Activated T-helper 1 cell treated with anti-CD3 and anti-CD28 coated beads, Interleukin-12 subunit alpha, Interleukin-12 subunit beta, Interleukin-2, Interleukin-4 antibody, amounts not matched to agents 30 ng/mL and 10 ng/mL and 1 ng/mL, durations not matched to agents 14 hours and 24 hours and 36 hours (primary cell): ENCODE data around the gene SMURF1. TPM values are rescaled to one million over a fixed set of nuclear protein-coding genes. Genes with fewer than 3 reads are reported as not detected.
A peak's percentile ranks its signal among the peaks of the same experiment; 100 is the strongest.

Experiments used
- DNase-seq: peaks from one replicate; pipeline ENCODE4 v3.0.0; 2021; ENCODE audit warnings: low spot score
- H3K27ac Mint-ChIP-seq: one replicate; pipeline ENCODE4 v1.8.0; 2021; ENCODE audit warnings: mild to moderate bottlenecking, mixed read lengths
- H3K27me3 Mint-ChIP-seq: one replicate; pipeline ENCODE4 v1.8.0; 2022; ENCODE audit warnings: mild to moderate bottlenecking, moderate library complexity, mixed read lengths; ENCODE audit not compliant: insufficient read depth
- H3K36me3 Mint-ChIP-seq: one replicate; pipeline ENCODE4 v1.8.0; 2021; ENCODE audit warnings: low read depth, mixed read lengths
- H3K4me1 Mint-ChIP-seq: one replicate; pipeline ENCODE4 v1.8.0; 2021; ENCODE audit warnings: low read depth, mixed read lengths
- H3K4me3 Mint-ChIP-seq: one replicate; pipeline ENCODE4 v1.8.0; 2021; ENCODE audit warnings: mild to moderate bottlenecking, moderate library complexity, mixed read lengths
- H3K9me3 Mint-ChIP-seq: one replicate; pipeline ENCODE4 v1.8.0; 2021; ENCODE audit warnings: mixed read lengths
- intact Hi-C: fragments of 100-400 bp; cut with micrococcal nuclease; formaldehyde crosslinking; loops from one replicate; pipeline ENCODE4 v1.15.1; 2024
- total RNA-seq: library from RNA; stranded (reverse); gene quantifications from 2 replicates; pipeline ENCODE4 v1.2.3, GENCODE V29; 2022

Gene SMURF1
- total RNA-seq, 1 donor from 2014 or later, result 15.9 TPM

DNA sequence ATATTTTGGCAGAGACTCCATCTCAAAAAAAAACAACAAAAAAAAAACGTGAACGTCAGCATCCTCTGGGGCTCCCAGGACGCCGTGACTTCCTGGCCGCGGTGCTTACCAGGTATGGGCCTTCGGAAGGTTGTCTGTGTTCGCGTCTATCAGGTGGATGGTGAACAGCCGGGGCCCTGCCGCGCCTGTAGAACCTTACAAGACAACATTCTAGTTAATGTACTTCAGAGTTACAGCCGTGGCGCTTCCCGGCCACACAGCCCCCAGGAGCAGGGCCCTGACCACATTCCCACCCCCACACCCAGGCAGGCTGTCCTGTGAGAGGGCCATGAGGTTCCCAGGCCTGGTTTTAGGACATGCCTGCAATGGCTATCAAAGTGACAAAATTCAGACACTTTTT is 111.0 kb downstream of the SMURF1 start:
- Mint-ChIP-seq H3K9me3 (no peaks in the 10 kb centered on the region), H3K4me1 (no peaks in the 10 kb centered on the region), H3K36me3 (peaks cover 46% of the 10 kb centered on the region), H3K4me3 (no peak overlapping the region), H3K27ac (no peak overlapping the region), H3K27me3 (no peaks in the 10 kb centered on the region)
- intact Hi-C loops, result no loop called here
- no peak for DNase-seq

DNA sequence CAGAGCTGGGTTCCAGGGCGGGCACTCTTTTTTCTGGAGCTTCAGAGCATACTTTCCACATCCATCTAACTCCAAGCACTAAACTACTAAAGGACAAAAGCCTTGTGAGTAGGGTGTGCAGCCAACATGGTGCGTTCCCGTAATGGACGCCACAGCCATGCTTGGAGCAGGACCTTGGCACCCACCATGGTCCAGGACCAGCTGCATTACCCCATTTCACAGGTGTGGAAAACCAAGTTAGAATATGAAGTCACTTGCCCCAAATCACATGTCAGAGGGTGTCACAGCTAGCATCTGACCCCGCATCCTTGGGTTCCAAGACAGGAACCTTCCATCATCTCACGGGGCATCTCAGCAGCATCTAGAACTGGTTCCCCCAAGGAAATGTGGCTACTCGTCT is 112.4 kb downstream of the SMURF1 start:
- peaks cover 4% of the 10 kb centered on the region for H3K4me1 Mint-ChIP-seq
- DNase-seq, result no peak
- no peaks in the 10 kb centered on the region for H3K27me3 Mint-ChIP-seq
- no peak overlapping the region for H3K4me3 Mint-ChIP-seq
- H3K27ac Mint-ChIP-seq, result no peak overlapping the region
- intact Hi-C loops, result no loop called here
- H3K9me3 Mint-ChIP-seq, result no peaks in the 10 kb centered on the region
- peaks cover 46% of the 10 kb centered on the region for H3K36me3 Mint-ChIP-seq

DNA sequence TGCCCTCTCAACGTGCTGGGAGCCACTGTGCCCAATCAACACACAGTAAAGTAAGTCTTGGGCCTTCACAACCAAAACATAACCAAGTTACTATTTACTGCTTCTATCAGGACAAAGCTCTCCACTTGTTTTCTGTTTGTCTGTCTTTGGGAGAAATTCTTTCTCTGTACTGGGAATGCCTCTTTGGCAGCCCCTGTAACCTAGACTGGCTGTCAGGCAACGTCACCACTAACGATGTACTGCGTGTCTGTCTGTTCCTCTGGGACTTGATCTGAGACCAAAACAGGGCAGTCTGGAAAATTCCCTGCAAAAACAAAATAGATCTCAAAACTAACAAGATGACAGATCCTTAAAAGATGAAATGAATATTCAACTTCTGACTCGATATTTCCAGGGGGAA is 113.0 kb downstream of the SMURF1 start:
- intact Hi-C loops, result no loop called here
- peaks cover 4% of the 10 kb centered on the region for H3K4me1 Mint-ChIP-seq
- peaks cover 43% of the 10 kb centered on the region for H3K36me3 Mint-ChIP-seq
- DNase-seq, result no peak
- H3K4me3 Mint-ChIP-seq, result no peak overlapping the region
- no peaks in the 10 kb centered on the region for H3K27me3 Mint-ChIP-seq
- H3K27ac Mint-ChIP-seq, result no peak overlapping the region
- H3K9me3 Mint-ChIP-seq, result no peaks in the 10 kb centered on the region

DNA sequence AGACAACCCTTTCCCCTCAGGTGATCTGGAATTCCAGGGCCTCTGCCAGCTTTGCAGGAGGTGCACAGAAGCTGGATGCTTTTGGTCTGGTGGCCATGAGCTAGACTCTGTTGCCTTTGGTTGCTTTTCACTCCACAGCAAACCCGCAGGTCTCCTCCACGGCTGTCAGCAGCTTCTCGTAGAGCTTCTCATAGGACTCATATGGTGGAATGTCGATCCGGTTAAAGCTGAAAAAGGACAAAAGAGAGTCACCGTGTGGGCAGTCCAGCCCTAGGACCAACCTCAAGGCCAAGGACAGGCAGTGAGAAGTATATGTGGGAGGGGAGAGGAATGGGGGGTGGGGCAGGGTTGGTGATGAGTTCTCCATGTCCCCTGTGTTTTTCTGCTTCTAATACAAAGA is 113.5 kb downstream of the SMURF1 start:
- Mint-ChIP-seq H3K27me3 (no peaks in the 10 kb centered on the region), H3K4me1 (peaks cover 4% of the 10 kb centered on the region), H3K36me3 (peaks cover 41% of the 10 kb centered on the region), H3K9me3 (no peaks in the 10 kb centered on the region), H3K27ac (no peak overlapping the region), H3K4me3 (no peak overlapping the region)
- intact Hi-C loops, result no loop called here
- no peak for DNase-seq

DNA sequence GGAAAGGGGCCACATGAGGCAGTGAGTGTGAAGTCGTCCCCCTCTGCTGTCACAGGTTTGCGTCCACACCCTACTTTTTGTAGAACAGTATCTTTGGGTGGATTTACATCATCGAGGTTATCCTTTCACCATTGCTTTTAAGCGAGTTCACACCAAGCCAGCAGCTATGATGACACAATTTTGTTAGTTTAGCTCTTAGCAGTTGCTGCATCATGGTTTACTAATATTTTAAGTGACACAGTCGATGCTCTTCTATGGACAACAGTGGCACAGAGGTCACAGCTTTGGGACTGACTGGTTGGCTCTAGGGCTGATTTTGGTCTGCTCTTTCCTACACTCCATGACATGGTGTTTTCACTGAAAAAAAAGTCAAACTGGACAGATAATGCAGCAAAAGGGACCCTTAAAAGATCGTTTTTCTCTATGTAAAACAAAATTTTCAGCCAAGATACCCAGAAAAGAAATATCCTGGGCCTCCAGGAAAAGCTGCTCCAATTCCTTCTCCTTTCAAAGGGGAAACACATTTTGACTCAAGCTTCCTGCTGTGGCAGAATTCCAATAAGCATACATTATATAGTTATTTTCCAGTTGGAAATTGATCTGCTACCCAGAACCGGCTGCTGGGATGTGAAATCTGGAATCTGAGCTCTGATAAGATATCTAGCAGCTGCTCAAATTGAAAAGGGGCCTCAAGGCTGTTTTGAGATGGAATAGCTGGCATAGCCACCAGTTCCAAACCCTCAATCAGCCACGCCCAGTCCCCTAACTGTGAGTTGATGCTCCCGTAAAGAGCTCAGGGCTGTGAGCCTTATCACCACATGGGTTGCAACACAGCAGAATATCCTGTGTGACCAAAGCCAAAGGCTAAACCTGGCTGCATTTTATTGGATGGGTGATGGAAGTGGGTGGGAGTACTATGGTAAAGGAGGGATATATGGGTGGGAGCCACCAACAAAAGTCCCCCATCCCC is 114.2 kb downstream of the SMURF1 start:
- Mint-ChIP-seq H3K4me3 (no peak overlapping the region), H3K4me1 (peaks cover 4% of the 10 kb centered on the region), H3K9me3 (no peaks in the 10 kb centered on the region), H3K36me3 (peaks cover 38% of the 10 kb centered on the region), H3K27ac (no peak overlapping the region), H3K27me3 (no peaks in the 10 kb centered on the region)
- DNase-seq, result no peak
- intact Hi-C loops, result no loop called here

DNA sequence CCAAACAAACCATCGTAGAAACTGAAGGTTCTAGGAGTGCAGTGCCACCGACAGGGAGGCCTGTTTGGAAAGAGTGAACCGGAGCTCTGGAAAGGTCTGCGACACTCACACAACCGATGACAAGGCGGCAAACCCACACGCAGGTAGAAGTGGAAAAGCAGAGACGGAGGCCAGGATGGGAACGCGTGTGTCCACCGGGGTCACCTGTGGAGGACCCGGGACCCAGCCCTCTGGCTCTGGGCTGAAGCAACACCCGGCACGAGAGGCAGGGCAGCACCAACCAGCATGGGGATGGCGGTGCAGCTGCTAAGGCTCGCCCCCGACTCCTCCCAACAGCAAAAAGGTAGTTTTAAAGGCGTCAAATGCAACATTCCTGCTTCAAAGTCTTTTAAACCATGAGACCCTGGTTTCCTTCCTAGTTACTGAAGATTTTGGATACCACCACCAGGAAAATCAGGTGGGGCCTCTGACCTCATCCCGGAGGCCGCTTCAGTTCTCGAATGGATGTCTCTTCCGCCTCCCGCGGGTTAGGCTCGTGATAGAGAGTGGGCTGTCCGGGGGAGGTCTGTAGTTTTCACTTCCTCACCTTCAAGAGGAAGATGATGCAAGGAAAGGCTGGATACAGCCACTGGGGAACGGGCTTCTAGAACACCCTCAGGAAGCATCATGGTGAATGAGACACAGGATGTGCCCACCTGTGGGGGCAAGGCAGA is 115.5 kb downstream of the SMURF1 start:
- H3K4me3 Mint-ChIP-seq, result no peak overlapping the region
- peak overlapping the region; percentile 10 for H3K27ac Mint-ChIP-seq

DNA sequence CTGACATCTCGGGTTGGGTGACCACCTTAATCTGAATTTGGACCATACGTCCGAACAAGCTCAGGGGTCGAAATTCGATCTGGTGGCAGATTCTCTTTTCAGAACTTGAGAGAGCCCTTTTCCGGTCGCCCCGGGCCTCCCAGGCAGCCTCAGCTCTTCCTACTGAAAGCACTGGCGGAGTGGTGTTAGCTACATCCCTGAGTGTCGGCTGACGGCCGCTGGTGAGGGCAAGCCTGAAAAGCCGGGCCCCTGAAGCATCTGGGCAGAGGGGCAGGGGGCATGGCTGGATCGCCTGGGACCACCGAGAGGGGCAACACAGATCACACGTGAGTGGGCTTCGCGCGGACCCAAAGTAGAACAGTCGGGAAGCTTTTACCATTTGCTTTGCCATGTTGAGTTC is 116.1 kb downstream of the SMURF1 start:
- no peaks in the 10 kb centered on the region for H3K27me3 Mint-ChIP-seq
- intact Hi-C loops, result no loop called here
- peaks cover 35% of the 10 kb centered on the region for H3K36me3 Mint-ChIP-seq
- no peak overlapping the region for H3K27ac Mint-ChIP-seq
- no peak overlapping the region for H3K4me3 Mint-ChIP-seq
- H3K4me1 Mint-ChIP-seq, result peaks cover 4% of the 10 kb centered on the region
- H3K9me3 Mint-ChIP-seq, result no peaks in the 10 kb centered on the region
- no peak for DNase-seq

More for the DNA sequence above, 115.5 kb downstream of the SMURF1 start:
- intact Hi-C loops, result no loop called here
- Mint-ChIP-seq H3K36me3 (peaks cover 35% of the 10 kb centered on the region), H3K4me1 (peaks cover 4% of the 10 kb centered on the region), H3K9me3 (no peaks in the 10 kb centered on the region), H3K27me3 (no peaks in the 10 kb centered on the region)
- DNase-seq, result no peak

DNA sequence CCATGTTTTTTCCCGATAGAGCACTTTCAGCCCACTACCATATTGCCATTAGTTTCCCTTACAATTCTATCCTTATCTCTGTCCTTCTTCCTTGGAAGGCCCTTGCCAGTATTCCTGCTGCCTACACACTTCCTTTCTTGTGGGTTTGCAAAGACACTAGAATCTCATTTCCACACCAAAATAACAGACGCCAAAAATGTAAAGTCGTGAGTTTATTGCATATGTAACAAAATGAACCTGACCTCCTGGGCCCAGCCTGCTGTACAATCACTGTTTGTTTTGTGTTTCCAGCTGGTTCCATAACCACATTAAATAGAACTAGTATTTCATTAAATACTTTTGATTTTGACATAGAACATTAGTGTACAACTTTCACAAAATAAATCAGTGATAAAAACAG is 116.7 kb downstream of the SMURF1 start:
- H3K27ac Mint-ChIP-seq, result no peak overlapping the region
- intact Hi-C loops, result no loop called here
- H3K27me3 Mint-ChIP-seq, result no peaks in the 10 kb centered on the region
- peaks cover 4% of the 10 kb centered on the region for H3K4me1 Mint-ChIP-seq
- DNase-seq, result no peak
- no peak overlapping the region for H3K4me3 Mint-ChIP-seq
- peaks cover 33% of the 10 kb centered on the region for H3K36me3 Mint-ChIP-seq
- H3K9me3 Mint-ChIP-seq, result no peaks in the 10 kb centered on the region

DNA sequence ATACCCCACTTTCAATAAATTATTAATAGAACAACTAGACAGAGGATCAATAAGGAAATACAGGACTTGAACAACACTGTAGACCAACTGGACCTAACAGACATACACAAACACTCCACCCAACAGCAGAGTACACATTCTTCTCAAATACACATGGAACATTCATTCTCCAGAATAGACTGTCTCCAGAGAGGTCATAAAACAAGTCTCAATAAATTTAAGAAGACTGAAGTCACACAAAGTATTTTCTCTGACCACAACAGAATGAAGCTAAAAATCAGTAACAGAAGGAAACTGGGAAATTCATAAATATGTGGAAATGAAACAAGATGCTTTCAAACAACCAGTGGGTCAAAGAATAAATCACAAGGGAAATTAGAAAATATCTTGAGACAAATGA is 119.8 kb downstream of the SMURF1 start:
- Mint-ChIP-seq H3K27ac (no peak overlapping the region), H3K27me3 (no peaks in the 10 kb centered on the region), H3K9me3 (no peaks in the 10 kb centered on the region), H3K36me3 (peaks cover 23% of the 10 kb centered on the region), H3K4me3 (no peak overlapping the region), H3K4me1 (peaks cover 4% of the 10 kb centered on the region)
- intact Hi-C loops, result no loop called here
- DNase-seq, result no peak

DNA sequence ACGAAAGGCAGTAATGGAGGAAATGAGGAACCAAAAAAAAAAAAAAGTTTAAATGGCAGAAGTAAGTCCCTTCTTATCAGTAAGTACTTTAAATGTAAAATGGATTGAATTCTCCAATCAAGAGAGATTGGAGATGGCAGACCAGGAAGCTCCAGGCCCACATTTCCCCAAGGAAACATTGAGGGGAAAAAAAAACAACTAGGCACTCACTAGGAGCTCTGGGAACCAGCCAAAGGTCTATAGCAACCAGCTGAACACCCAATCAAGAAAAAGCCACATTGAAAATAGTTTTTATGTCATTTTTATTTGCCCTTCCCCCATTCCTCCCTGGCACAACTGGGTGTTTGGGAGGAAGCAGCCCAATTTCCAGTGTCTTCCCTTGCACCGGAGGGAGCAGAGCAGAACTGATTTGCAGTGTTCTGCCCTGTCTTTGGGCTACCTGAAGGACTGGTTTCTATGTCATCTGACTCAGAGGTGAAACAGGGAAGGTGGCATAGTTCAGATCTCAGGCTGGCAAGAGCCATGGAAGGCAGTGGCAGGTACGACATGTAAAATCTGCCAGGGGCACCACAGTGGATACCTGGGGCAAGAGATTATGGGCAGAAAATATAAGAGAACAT is 121.9 kb downstream of the SMURF1 start:
- intact Hi-C loops, result no loop called here
- Mint-ChIP-seq H3K4me1 (peaks cover under 1% of the 10 kb centered on the region), H3K27me3 (no peaks in the 10 kb centered on the region), H3K4me3 (no peak overlapping the region), H3K27ac (no peak overlapping the region), H3K9me3 (no peaks in the 10 kb centered on the region), H3K36me3 (peaks cover 20% of the 10 kb centered on the region)
- DNase-seq, result no peak

DNA sequence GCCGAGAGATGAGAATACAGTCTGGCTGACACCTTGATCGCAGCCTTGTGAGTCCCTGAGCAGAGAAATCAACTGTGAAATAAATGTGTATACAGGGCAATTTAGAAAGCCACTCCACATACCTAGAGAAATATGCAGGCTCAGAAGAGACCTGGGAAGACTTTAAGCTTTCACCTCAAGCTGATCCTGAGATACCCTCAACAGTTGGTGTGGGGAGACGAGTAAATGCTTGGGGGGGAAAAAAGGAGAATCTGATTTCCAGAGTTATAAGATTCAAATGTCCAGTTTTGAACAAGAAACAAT is 123.5 kb downstream of the SMURF1 start:
- intact Hi-C loops, result no loop called here
- H3K4me1 Mint-ChIP-seq, result peaks cover 5% of the 10 kb centered on the region
- no peak for DNase-seq
- H3K9me3 Mint-ChIP-seq, result no peaks in the 10 kb centered on the region
- H3K4me3 Mint-ChIP-seq, result no peak overlapping the region
- H3K27ac Mint-ChIP-seq, result no peak overlapping the region
- H3K27me3 Mint-ChIP-seq, result no peaks in the 10 kb centered on the region
- peaks cover 31% of the 10 kb centered on the region for H3K36me3 Mint-ChIP-seq

DNA sequence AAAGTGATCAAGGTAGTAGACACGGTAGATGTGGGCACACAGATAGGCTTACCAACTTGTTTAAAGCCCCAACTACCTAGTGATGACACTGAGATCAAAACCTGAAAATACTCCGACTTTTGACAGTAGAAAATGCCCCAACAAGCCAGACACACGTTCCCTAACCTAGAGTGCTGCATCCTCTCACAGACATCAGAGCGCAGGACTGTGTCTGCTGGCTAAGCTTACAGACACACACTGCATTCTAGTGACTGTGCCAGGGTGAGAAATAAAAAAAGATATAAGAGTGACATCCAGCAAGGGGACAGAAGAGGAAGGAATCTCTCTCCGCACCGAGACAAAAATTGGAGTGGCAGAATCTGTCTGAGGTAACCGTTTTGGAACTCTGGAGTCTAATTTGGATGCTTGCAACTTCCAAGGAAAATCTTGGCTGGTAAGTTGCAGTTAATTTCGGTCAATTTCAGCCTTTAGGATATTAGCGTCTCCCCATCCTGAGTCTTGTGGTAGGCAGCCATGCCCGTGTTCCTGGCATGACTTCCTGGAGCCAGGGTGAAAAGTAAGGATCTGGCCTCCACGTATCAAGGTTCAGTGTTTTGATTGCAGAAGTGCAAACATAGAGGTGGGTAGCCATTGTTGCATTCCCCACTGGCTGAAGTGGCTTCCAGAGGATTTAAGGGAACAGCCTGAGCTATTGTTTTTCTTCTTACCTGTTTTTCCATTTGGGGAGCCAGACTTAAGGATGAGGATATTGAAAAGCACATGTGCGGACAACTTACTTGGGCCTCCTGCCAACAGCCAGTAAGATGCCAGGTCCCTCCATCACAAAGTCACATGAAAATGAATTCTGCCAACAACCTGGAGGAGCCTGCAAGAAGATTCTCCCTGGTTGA is 124.1 kb downstream of the SMURF1 start:
- no peak for DNase-seq
- Mint-ChIP-seq H3K27ac (no peak overlapping the region), H3K4me3 (no peak overlapping the region), H3K4me1 (peaks cover 5% of the 10 kb centered on the region), H3K27me3 (no peaks in the 10 kb centered on the region), H3K36me3 (peaks cover 34% of the 10 kb centered on the region), H3K9me3 (no peaks in the 10 kb centered on the region)
- intact Hi-C loops, result no loop called here
